Prostate gland (tissue), 2 donors: ENCODE results near the gene PGAP6. TPM values are rescaled to one million over a fixed set of nuclear protein-coding genes. Genes with fewer than 3 reads are reported as not detected.
"Not testable (repeated sequence)": the region's sequence is repeated elsewhere in the genome, so short reads cannot be mapped to it uniquely, and the experiment has no call there.

Experiments
- DNase-seq: peaks from one replicate; pipeline ENCODE4 v3.0.0-alpha.2; 2019; ENCODE audit warnings: low spot score
- H3K27ac ChIP-seq, 2 donors: fragments of 200-600 bp; sonication (generic); 2 replicates each; pipeline ENCODE4 v1.5.1; 2017 to 2019
- H3K27me3 ChIP-seq: fragments of 200-600 bp; sonication (generic); replicated peaks from 2 replicates; pipeline ENCODE4 v1.5.1; 2019; ENCODE audit not compliant: insufficient read depth
- H3K36me3 ChIP-seq, 2 donors: fragments of 200-600 bp; sonication (generic); 1 replicate in 1 of 2; 2 replicates in 1 of 2; pipeline versions ENCODE4 v1.5.1 to v1.8.1; 2017 to 2019
- H3K4me1 ChIP-seq: fragments of 200-600 bp; sonication (generic); replicated peaks from 2 replicates; pipeline ENCODE4 v1.5.1; 2019
- H3K4me3 ChIP-seq, 2 donors: fragments of 200-600 bp; sonication (generic); 2 replicates each; pipeline ENCODE4 v1.5.1; 2017 to 2019
- H3K9me3 ChIP-seq: fragments of 200-600 bp; sonication (generic); 2 replicates; pipeline ENCODE4 v1.5.1; 2017
- POLR2A ChIP-seq: fragments of 450-650 bp; IDR thresholded peaks from one replicate; pipeline ENCODE4 v1.6.1; 2016; ENCODE audit warnings: antibody characterized with exemption, mild to moderate bottlenecking
- POLR2AphosphoS5 ChIP-seq: sonication (generic); formaldehyde crosslinking; IDR thresholded peaks from one replicate; pipeline ENCODE4 v1.6.1; 2017; ENCODE audit warnings: antibody characterized with exemption
- WGBS: methylation state at CpG from one replicate; pipeline ENCODE4 v1.1.5; 2018; 5-methylcytosine and 5-hydroxymethylcytosine counted together
- intact Hi-C: fragments of 100-400 bp; cut with DNase I; formaldehyde crosslinking; loops from one replicate; pipeline ENCODE4 v1.14.2; 2022
- total RNA-seq, 2 donors: library from RNA; depleted of rRNA; stranded (reverse); fragments of >200 nt; gene quantifications; one replicate each; pipeline ENCODE4 v1.1.0, GENCODE V29; 2016
- TF ChIP-seq, protein P1 (sequence below), 4 experiments: fragments of 200-600 bp in 2 of 4; fragments of 450-650 bp in 2 of 4; sonication (generic) in 2 of 4; IDR thresholded peaks; 1 replicate in 3 of 4; 2 replicates in 1 of 4; pipeline ENCODE4 v1.5.1; 2016 to 2019; ENCODE audit warnings: antibody characterized with exemption in 4 of 4, mild to moderate bottlenecking in 2 of 4, moderate library complexity in 2 of 4

Gene PGAP6
- total RNA-seq, 2 donors from 2014 or later: 36.8 to 207 TPM

DNA sequence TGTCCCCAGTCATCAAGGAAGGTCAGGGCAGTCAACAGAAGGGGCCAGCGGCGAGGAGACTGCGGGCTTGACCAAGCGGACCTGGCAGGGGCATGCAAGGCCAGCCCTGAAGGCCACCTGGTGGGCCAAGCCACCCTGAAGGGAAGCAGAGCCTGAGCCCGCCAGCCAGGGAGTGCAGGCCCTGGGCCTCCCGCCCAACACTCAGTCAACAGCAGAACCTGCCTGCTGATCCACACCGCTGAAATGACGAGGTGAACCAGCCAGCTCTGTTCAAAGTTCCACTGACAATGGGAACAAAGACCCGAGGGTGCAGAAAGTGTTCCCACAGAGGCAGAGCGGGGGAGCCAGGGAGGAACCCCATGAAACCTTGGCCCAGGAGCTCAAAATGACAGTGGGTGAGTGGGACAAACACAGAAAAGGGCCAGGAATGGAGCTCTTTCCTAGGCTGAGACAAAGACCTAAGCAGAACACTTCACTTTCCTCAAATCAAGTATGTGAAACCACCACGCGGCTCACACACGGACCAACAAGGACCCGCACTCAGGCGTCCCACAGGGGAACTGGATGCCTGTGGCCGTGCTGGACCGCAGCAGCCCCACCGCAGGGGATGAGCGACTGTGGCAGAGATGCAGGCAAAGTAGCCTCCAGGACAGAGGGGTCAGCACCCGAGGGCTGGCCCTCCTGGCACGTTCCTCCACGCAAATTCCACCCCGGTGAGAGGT lies 41.2 kb downstream of the PGAP6 start:
- no peaks in the 10 kb centered on the region for H3K9me3 ChIP-seq
- no peaks in the 10 kb centered on the region for H3K36me3 ChIP-seq
- TF ChIP-seq POLR2A (no peak), POLR2AphosphoS5 (no peak)
- TF ChIP-seq, protein P1, sequence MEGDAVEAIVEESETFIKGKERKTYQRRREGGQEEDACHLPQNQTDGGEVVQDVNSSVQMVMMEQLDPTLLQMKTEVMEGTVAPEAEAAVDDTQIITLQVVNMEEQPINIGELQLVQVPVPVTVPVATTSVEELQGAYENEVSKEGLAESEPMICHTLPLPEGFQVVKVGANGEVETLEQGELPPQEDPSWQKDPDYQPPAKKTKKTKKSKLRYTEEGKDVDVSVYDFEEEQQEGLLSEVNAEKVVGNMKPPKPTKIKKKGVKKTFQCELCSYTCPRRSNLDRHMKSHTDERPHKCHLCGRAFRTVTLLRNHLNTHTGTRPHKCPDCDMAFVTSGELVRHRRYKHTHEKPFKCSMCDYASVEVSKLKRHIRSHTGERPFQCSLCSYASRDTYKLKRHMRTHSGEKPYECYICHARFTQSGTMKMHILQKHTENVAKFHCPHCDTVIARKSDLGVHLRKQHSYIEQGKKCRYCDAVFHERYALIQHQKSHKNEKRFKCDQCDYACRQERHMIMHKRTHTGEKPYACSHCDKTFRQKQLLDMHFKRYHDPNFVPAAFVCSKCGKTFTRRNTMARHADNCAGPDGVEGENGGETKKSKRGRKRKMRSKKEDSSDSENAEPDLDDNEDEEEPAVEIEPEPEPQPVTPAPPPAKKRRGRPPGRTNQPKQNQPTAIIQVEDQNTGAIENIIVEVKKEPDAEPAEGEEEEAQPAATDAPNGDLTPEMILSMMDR (IDR thresholded peaks at IDR 0.05): no peak
- no peak overlapping the region for H3K27ac ChIP-seq
- no peaks in the 10 kb centered on the region for H3K4me1 ChIP-seq
- H3K27me3 ChIP-seq: no peaks in the 10 kb centered on the region
- 88% methylated on average over 21 of the region's 23 CpGs for WGBS
- intact Hi-C loops: no loop called here
- H3K4me3 ChIP-seq: no peak overlapping the region
- DNase-seq: no peak

DNA sequence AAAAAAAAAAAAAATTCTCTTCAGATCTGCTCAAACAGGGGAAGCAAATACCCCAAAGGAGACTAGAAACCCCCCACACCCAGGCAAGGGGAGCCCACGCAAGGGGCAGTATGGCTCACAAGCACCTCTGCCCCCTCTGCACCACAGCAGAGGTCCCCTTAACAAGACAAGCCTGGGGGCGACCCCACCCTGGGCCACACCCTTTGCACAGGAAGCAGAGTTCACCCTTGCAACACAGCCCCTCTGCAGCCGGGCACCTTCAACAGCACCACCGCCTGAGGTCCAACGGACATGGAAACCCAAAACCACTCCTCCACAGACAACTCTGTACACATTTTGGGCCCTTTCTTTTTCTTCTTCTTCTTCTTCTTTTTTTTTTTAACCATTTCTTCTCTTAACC lies 42.1 kb downstream of the PGAP6 start:
- Histone ChIP-seq H3K36me3 (no peaks in the 10 kb centered on the region), H3K27ac (no peak overlapping the region), H3K9me3 (no peaks in the 10 kb centered on the region), H3K4me1 (no peaks in the 10 kb centered on the region), H3K4me3 (no peak overlapping the region), H3K27me3 (no peaks in the 10 kb centered on the region)
- no peak for TF ChIP-seq POLR2AphosphoS5
- TF ChIP-seq POLR2A: no peak
- TF ChIP-seq, protein P1 (IDR thresholded peaks at IDR 0.05): no peak
- intact Hi-C loops: no loop called here
- no peak for DNase-seq
- WGBS: 80% methylated on average over 5 of the region's 5 CpGs

DNA sequence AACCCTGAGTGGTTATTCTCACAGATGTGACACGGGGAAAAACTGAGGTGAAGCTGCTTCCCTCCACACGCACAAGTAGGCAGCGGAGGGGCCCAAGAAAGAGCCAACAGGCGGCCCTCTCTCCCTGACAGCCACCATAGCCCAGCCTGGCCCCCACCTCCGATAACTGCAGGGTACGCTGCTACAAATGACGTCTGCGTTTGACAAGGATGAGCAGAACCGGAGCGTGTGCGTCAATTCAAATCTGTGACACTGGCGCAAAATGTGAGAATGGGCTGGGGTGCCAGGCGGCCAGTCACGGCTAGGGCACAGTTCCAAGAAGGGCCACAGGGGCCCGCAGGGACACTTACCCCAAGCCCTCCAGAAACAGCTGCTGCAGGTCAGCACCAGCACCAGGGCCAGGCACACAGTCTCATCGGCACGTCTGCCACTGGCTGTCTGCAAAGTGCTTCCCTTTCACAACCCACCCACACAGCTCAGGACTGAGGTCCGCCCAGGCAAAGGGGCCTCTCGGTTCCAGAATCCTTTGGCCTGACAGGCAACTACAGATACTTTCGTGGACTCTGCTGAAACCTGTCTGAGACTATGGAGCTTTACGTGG lies 43.7 kb downstream of the PGAP6 start:
- Histone ChIP-seq H3K4me3 (no peak overlapping the region), H3K36me3 (no peaks in the 10 kb centered on the region), H3K27me3 (no peaks in the 10 kb centered on the region), H3K27ac (no peak overlapping the region), H3K9me3 (no peaks in the 10 kb centered on the region), H3K4me1 (no peaks in the 10 kb centered on the region)
- no peak for TF ChIP-seq POLR2A
- TF ChIP-seq POLR2AphosphoS5: no peak
- TF ChIP-seq, protein P1 (IDR thresholded peaks at IDR 0.05): no peak
- no peak for DNase-seq
- intact Hi-C loops: no loop called here
- 85% methylated on average over 19 of the region's 21 CpGs for WGBS

DNA sequence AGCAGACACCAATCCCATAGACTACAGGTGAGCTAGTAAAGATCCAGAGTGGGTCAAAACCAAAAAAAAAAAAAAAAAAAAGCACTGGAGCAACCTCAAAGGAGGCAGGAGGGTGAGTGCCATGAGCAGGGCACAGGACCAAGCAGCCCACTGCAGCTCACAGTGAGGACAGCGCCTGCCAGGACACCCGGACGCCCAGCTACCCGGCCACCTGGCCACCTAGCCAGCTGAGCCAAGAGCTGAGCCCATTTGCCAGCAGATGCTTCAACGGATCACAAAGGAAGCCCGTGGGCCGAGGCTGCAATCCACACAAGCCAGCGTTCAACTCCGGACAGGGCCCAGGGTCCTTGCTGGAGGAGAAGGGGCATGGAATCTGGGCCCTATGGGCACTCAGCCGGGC lies 44.3 kb downstream of the PGAP6 start:
- Histone ChIP-seq H3K27ac (no peak overlapping the region), H3K4me1 (no peaks in the 10 kb centered on the region), H3K9me3 (no peaks in the 10 kb centered on the region), H3K27me3 (no peaks in the 10 kb centered on the region), H3K4me3 (no peak overlapping the region), H3K36me3 (no peaks in the 10 kb centered on the region)
- intact Hi-C loops: no loop called here
- WGBS: 71% methylated on average over 10 of the region's 10 CpGs
- no peak for DNase-seq
- no peak for TF ChIP-seq POLR2A
- no peak for TF ChIP-seq POLR2AphosphoS5
- TF ChIP-seq, protein P1 (IDR thresholded peaks at IDR 0.05): no peak

DNA sequence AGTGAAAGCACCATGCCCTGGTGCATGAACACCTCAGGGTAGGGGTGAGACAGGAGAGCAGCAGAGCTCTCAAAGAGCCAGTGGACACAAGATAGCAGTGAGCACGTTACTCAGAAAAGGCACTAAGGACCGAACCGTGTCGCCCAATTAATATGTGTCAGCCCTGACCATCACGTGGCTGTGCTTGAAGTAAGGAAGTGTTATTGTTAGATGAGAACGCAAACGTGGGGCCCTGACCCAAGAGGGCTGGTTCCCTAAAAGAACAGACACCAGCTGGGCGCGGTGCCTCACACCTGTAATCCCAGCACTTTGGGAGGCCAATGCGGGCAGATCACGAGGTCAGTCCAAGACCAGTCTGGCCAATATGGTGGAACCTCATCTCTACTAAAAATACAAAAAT lies 45.5 kb downstream of the PGAP6 start:
- H3K4me1 ChIP-seq: peaks cover 4% of the 10 kb centered on the region
- no peak overlapping the region for H3K4me3 ChIP-seq
- DNase-seq: no peak
- WGBS: 92% methylated on average over 11 of the region's 11 CpGs
- no peaks in the 10 kb centered on the region for H3K36me3 ChIP-seq
- H3K27ac ChIP-seq: no peak overlapping the region
- intact Hi-C loops: no loop called here
- H3K9me3 ChIP-seq: no peaks in the 10 kb centered on the region
- H3K27me3 ChIP-seq: no peaks in the 10 kb centered on the region
- TF ChIP-seq POLR2A (no peak), POLR2AphosphoS5 (no peak)
- TF ChIP-seq, protein P1 (IDR thresholded peaks at IDR 0.05): no peak

DNA sequence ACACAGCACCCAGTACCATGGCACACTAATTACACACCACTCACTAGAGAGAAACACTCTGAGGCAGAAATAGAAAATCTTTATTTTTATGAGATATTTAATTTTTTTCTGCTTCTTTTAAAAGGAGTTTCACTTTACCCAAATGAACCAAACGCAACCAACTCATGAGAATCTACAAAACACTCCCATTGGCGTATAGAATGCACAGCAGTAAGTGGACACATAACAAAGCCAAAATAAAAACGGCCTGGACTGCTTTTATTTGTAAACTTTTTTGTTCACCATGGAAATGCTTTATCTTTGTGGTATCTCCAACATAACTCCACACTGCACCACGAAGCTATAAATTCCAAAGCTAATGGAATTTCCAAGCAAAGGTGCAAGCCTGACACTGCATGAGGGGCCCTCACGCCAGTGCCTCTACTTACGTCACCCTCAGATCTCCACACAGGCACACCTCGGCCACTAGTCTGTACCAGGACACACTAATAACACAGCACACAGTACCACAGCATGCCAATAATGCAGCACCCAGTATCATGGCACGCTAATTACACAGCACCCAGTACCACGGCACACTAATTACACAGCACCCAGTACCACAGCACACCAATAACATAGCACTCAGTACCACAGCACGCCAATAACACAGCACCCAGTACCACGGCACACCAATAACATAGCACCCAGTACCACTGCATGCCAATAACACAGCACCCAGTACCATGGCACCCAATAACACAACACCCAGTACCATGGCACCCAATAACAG lies 46.7 kb downstream of the PGAP6 start:
- H3K36me3 ChIP-seq, H3K4me3 ChIP-seq, H3K27me3 ChIP-seq, H3K9me3 ChIP-seq, intact Hi-C loops, H3K4me1 ChIP-seq, H3K27ac ChIP-seq, DNase-seq: not testable (repeated sequence)
- WGBS: 70% methylated on average over 11 of the region's 11 CpGs
